B cell (primary cell): ENCODE data around the gene ZNF771. TPM values are rescaled to one million over a fixed set of nuclear protein-coding genes. Genes with fewer than 3 reads are reported as not detected.
A peak's percentile ranks its signal among the peaks of the same experiment; 100 is the strongest.

Experiments used
- ATAC-seq: fragments of 200-7000 bp; cut with Tn5 transposase; one replicate; pipeline ENCODE4 v1.10.0; 2021; ENCODE audit warnings: low read depth, mild to moderate bottlenecking, moderate number of reproducible peaks, moderate library complexity
- CTCF ChIA-PET: fragments of 350-600 bp; sonication (Branson Sonifier 250); formaldehyde crosslinking; loops from one replicate; lab custom pipeline; 2021; ENCODE audit warnings: antibody characterized with exemption, inconsistent platforms; lab: Charles Lee
- POLR2A ChIA-PET: fragments of 350-600 bp; sonication (Branson Sonifier 250); formaldehyde crosslinking; loops from one replicate; lab custom pipeline; 2021; ENCODE audit warnings: antibody characterized with exemption; lab: Charles Lee
- DNase-seq: peaks from one replicate; pipeline ENCODE4 v3.0.0; 2013
- H2AFZ ChIP-seq: 2 replicates; pipeline ENCODE4 v1.6.1; 2012; ENCODE audit warnings: mild to moderate bottlenecking, low read depth, low read length; ENCODE audit not compliant: insufficient read depth, poor library complexity, severe bottlenecking
- H3K27ac ChIP-seq, 2 donors: 1 replicate in 1 of 2; 2 replicates in 1 of 2; pipeline ENCODE4 v1.5.1; 2012 to 2013; ENCODE audit warnings: low read length in 2 of 2, mild to moderate bottlenecking in 2 of 2, moderate library complexity in 1 of 2
- H3K27me3 ChIP-seq, 4 experiments: fragments of 200-600 bp in 1 of 4; sonication (generic) in 1 of 4; replicated peaks in 1 of 4; 1 replicate in 2 of 4; 2 replicates in 2 of 4; pipeline versions ENCODE4 v1.6.1 to v1.7.0; 2013 to 2016; ENCODE audit warnings: low read length in 3 of 4, mild to moderate bottlenecking in 2 of 4, mixed read lengths in 1 of 4, moderate library complexity in 1 of 4; ENCODE audit not compliant: insufficient read depth in 4 of 4, control insufficient read depth in 3 of 4; ENCODE audit errors: control extremely low read depth in 1 of 4
- H3K36me3 ChIP-seq, 2 experiments: replicated peaks in 1 of 2; 1 replicate in 1 of 2; 2 replicates in 1 of 2; pipeline versions ENCODE4 v1.6.1 to v1.7.1; 2013; ENCODE audit warnings: low read length in 1 of 2; ENCODE audit not compliant: insufficient read depth in 2 of 2, control insufficient read depth in 1 of 2; ENCODE audit errors: control extremely low read depth in 1 of 2, extremely low read depth in 1 of 2
- H3K4me1 ChIP-seq, 2 donors: fragments of 200-600 bp in 1 of 2; sonication (generic) in 1 of 2; 1 replicate in 1 of 2; 2 replicates in 1 of 2; pipeline versions ENCODE4 v1.5.1 to v1.6.1; 2013 to 2017; ENCODE audit warnings: low read length in 2 of 2; ENCODE audit not compliant: control insufficient read depth in 2 of 2, insufficient read depth in 2 of 2
- H3K4me2 ChIP-seq: replicated peaks from 2 replicates; pipeline ENCODE3; 2012; ENCODE audit warnings: mild to moderate bottlenecking, low read depth, low read length; ENCODE audit not compliant: poor library complexity, severe bottlenecking
- H3K4me3 ChIP-seq, 5 experiments: fragments of 200-600 bp in 1 of 5; sonication (generic) in 1 of 5; 1 replicate in 3 of 5; 2 replicates in 2 of 5; pipeline versions ENCODE4 v1.5.1 to v1.7.0; 2011 to 2016; ENCODE audit warnings: low read length in 4 of 5, mild to moderate bottlenecking in 4 of 5, low read depth in 2 of 5, control low read depth in 1 of 5, moderate library complexity in 1 of 5; ENCODE audit not compliant: insufficient read depth in 1 of 5; ENCODE audit errors: control extremely low read depth in 1 of 5, extremely low read depth in 1 of 5
- H3K79me2 ChIP-seq: fragments of 200-600 bp; sonication (generic); one replicate; pipeline ENCODE4 v1.6.0; 2016; ENCODE audit warnings: low read length; ENCODE audit not compliant: control insufficient read depth, insufficient read depth
- H3K9ac ChIP-seq: fragments of 200-600 bp; sonication (generic); 2 replicates; pipeline ENCODE4 v1.6.1; 2017; ENCODE audit warnings: mild to moderate bottlenecking, low read length, moderate library complexity
- H3K9me3 ChIP-seq, 3 donors: one replicate each; pipeline versions ENCODE4 v1.6.1 to v1.7.1; 2013; ENCODE audit warnings: low read length in 2 of 3; ENCODE audit not compliant: control insufficient read depth in 2 of 3, insufficient read depth in 1 of 3; ENCODE audit errors: control extremely low read depth in 1 of 3
- H4K20me1 ChIP-seq: 2 replicates; pipeline ENCODE4 v1.6.0; 2012; ENCODE audit warnings: mild to moderate bottlenecking, low read length; ENCODE audit not compliant: insufficient read depth, control insufficient read depth, poor library complexity, severe bottlenecking
- H3K27ac Mint-ChIP-seq: one replicate; pipeline ENCODE4 v1.8.0; 2021; ENCODE audit warnings: mixed read lengths
- H3K27me3 Mint-ChIP-seq: one replicate; pipeline ENCODE4 v1.8.0; 2021; ENCODE audit warnings: mixed read lengths
- H3K4me1 Mint-ChIP-seq: one replicate; pipeline ENCODE4 v1.8.0; 2021; ENCODE audit warnings: mixed read lengths
- H3K4me3 Mint-ChIP-seq: one replicate; pipeline ENCODE4 v1.8.0; 2021; ENCODE audit warnings: mixed read lengths
- H3K9me3 Mint-ChIP-seq: one replicate; pipeline ENCODE4 v1.8.0; 2022; ENCODE audit warnings: mixed read lengths; ENCODE audit not compliant: insufficient read depth
- EZH2 ChIP-seq: IDR thresholded peaks from 2 replicates; pipeline ENCODE4 v1.6.1; 2012; ENCODE audit warnings: borderline replicate concordance, low read depth, mild to moderate bottlenecking, moderate library complexity, low read length; ENCODE audit not compliant: insufficient read depth, poor library complexity, severe bottlenecking
- WGBS: methylation state at CpG from one replicate; pipeline ENCODE4 v1.1.5; 2013; ENCODE audit warnings: missing lambda C conversion rate; ENCODE audit not compliant: insufficient coverage; 5-methylcytosine and 5-hydroxymethylcytosine counted together
- intact Hi-C: fragments of 100-400 bp; cut with micrococcal nuclease; formaldehyde crosslinking; loops from one replicate; pipeline ENCODE4 v1.10.0; 2022
- polyA plus RNA-seq: library from polyadenylated mRNA; depleted of rRNA; stranded (reverse); fragments of >200 nt; gene quantifications from 2 replicates; pipeline ENCODE4 v1.2.3, GENCODE V29; 2012
- total RNA-seq, 2 donors: library from RNA; stranded (reverse); fragments of 120-200 nt in 1 of 2; gene quantifications; 1 replicate in 1 of 2; 2 replicates in 1 of 2; pipeline versions ENCODE4 v1.2.3 to v1.2.4, GENCODE V29; 2013 to 2022
- TF ChIP-seq, protein P1 (sequence below): fragments of 200-600 bp; IDR thresholded peaks from one replicate; pipeline ENCODE4 v1.8.0; 2022; ENCODE audit warnings: antibody characterized with exemption, mild to moderate bottlenecking

ZNF771 gene
- total and polyA plus RNA-seq, 2 donors (not counting 1 experiment from before 2014, with no cell fraction given), result 4.1 to 6.6 TPM

DNA sequence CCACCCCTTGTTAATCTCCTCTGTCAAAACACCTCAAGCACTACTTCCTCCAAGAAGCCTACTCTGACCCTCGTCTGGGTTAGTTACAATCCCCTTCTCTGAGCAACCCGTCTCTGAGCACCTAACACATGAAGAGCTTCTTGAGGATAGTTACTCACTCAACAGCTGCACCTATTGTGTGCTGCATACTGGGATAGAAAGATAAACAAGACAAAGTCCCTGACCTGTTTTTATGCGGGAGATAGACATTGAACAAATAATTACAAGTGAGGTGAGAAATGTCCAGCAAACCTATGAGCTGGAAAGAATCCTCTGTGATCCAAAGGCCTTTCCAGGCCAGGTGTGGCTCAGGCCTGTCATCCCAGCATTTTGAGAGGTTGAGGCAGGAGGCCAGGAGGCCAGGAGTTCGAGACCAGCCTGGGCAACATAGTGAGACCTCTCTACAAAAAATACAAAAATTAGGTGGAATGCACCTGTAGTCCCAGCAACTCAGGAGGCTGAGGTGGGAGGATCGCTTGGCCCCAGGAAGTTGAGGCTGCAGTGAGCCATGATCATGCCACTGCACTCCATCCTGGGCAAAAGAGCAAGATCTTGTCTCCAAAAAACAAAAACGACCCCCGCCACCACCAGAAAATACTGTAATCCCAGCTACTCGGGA is 5.5 kb upstream of the ZNF771 start:
- Histone ChIP-seq H4K20me1 (peaks cover 18% of the 10 kb centered on the region), H2AFZ (no peak overlapping the region), H3K9me3 (no peaks in the 10 kb centered on the region), H3K4me2 (no peak overlapping the region), H3K79me2 (peaks cover 30% of the 10 kb centered on the region), H3K27me3 (no peaks in the 10 kb centered on the region), H3K36me3 (peaks cover 0 to 16% of the 10 kb centered on the region in 2 experiments), H3K4me1 (peaks cover 11 to 24% of the 10 kb centered on the region in 2 donors), H3K9ac (no peak overlapping the region), H3K4me3 (no peak overlapping the region), H3K27ac (no peak overlapping the region)
- H3K27me3 Mint-ChIP-seq, result peaks cover 7% of the 10 kb centered on the region
- H3K9me3 Mint-ChIP-seq, result no peaks in the 10 kb centered on the region
- DNase-seq (peak; percentile 6), ATAC-seq (no peak)
- peaks cover 19% of the 10 kb centered on the region for H3K4me1 Mint-ChIP-seq
- ChIA-PET POLR2A (no interaction called here), CTCF (interaction anchor here (1.1 to 2.5 kb wide), 2 partner anchors 7 to 28 kb away, joined by 3 to 15 read pairs; partner anchors contain the start of genes DCTPP1 and ZNF771)
- H3K4me3 Mint-ChIP-seq, result peak overlapping the region; percentile 75
- H3K27ac Mint-ChIP-seq, result no peak overlapping the region
- intact Hi-C loops, result no loop called here
- TF ChIP-seq, protein P1, sequence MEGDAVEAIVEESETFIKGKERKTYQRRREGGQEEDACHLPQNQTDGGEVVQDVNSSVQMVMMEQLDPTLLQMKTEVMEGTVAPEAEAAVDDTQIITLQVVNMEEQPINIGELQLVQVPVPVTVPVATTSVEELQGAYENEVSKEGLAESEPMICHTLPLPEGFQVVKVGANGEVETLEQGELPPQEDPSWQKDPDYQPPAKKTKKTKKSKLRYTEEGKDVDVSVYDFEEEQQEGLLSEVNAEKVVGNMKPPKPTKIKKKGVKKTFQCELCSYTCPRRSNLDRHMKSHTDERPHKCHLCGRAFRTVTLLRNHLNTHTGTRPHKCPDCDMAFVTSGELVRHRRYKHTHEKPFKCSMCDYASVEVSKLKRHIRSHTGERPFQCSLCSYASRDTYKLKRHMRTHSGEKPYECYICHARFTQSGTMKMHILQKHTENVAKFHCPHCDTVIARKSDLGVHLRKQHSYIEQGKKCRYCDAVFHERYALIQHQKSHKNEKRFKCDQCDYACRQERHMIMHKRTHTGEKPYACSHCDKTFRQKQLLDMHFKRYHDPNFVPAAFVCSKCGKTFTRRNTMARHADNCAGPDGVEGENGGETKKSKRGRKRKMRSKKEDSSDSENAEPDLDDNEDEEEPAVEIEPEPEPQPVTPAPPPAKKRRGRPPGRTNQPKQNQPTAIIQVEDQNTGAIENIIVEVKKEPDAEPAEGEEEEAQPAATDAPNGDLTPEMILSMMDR, result no peak
- TF ChIP-seq EZH2, result no peak
- WGBS, result 85% methylated on average over 6 of the region's 8 CpGs

DNA sequence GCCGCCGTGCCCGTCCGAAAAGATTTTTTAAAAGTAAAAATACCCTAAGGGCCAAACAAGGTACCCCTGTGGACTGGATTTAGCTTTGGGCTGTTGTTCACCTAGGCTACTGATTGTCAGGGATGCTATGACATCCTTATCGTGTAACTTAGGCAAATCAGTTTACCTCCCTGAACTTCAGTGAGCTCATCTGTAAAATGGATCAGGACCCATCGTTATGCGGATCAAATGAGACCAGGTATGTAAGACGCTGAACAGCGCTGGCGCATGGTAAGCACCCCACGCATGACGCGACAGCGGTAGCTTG is 658 bp upstream of the ZNF771 start:
- Histone ChIP-seq H3K4me3 (peak overlapping the region; percentile 42 to 76 (median 66)), H4K20me1 (no peaks in the 10 kb centered on the region), H2AFZ (peak overlapping the region; percentile 79), H3K9ac (peak overlapping the region; percentile 69), H3K27ac (peak overlapping the region in 1 of 2 donors; percentile 2), H3K36me3 (peaks cover 0 to 2% of the 10 kb centered on the region in 2 experiments), H3K27me3 (no peaks in the 10 kb centered on the region), H3K9me3 (no peaks in the 10 kb centered on the region), H3K4me1 (peaks cover 15 to 23% of the 10 kb centered on the region in 2 donors), H3K79me2 (peaks cover 8% of the 10 kb centered on the region), H3K4me2 (peak overlapping the region; percentile 93)
- DNase-seq (no peak), ATAC-seq (peak; percentile 8)
- intact Hi-C loops, result loop anchor here (1.0 kb wide), 3 partner anchors 28 to 71 kb away; no protein-coding TSS in a partner anchor
- Mint-ChIP-seq H3K4me3 (peak overlapping the region; percentile 98), H3K27ac (peak overlapping the region; percentile 96), H3K9me3 (no peaks in the 10 kb centered on the region), H3K27me3 (peaks cover 4% of the 10 kb centered on the region), H3K4me1 (peaks cover 21% of the 10 kb centered on the region)
- no peak for TF ChIP-seq EZH2
- TF ChIP-seq, protein P1, result no peak
- 12% methylated on average over 10 of the region's 14 CpGs for WGBS
- ChIA-PET POLR2A (interaction anchor here (0.6 to 2.0 kb wide), 12 partner anchors 9 to 584 kb away, joined by 3 to 11 read pairs (median 6); partner anchors contain the start of genes CORO1A, SEPTIN1 and ZNF48), CTCF (interaction anchor here (1.0 to 5.4 kb wide), 12 partner anchors 10 to 222 kb away, joined by 3 to 65 read pairs (median 4); partner anchors contain the start of genes SEPTIN1, TBC1D10B, ZNF48 and ZNF764)
